Fibroblast of lung (primary cell): Measurements from ENCODE around the gene FAM78B.

Experiments used
- CTCF ChIP-seq, 2 donors: IDR thresholded peaks in 1 of 2; conservative IDR thresholded peaks in 1 of 2; 1 replicate in 1 of 2; 2 replicates in 1 of 2; pipeline ENCODE4 v1.5.1; 2011 to 2012; ENCODE audit warnings: low read length in 2 of 2, control low read depth in 1 of 2, inconsistent platforms in 1 of 2, low read depth in 1 of 2, mild to moderate bottlenecking in 1 of 2
- EZH2 ChIP-seq: IDR thresholded peaks from 2 replicates; pipeline ENCODE4 v1.5.1; 2012; ENCODE audit warnings: low read length, control low read depth, mild to moderate bottlenecking; ENCODE audit errors: missing control alignments

GRCh38 chr1:166136699-166137401 lies 30.0 kb downstream of the FAM78B start:
- TF ChIP-seq CTCF (conservative IDR thresholded peaks at IDR 0.05 in 1 of 2, IDR thresholded peaks at IDR 0.05 in 1 of 2; ENCODE audit: low read depth in 1 of 2, low read length in 2 of 2), result no peak
- no peak for TF ChIP-seq EZH2
